Suprapubic skin (tissue), 3 donors: ENCODE measurements around the gene AASDHPPT.

Experiments
- POLR2A ChIP-seq, 2 donors: fragments of 450-650 bp; IDR thresholded peaks; one replicate each; pipeline ENCODE4 v1.6.1; 2017; ENCODE audit warnings: antibody characterized with exemption in 2 of 2, mild to moderate bottlenecking in 2 of 2, moderate library complexity in 2 of 2
- TF ChIP-seq, protein P1 (sequence below), 2 donors: fragments of 200-600 bp in 1 of 2; fragments of 450-650 bp in 1 of 2; sonication (generic) in 1 of 2; IDR thresholded peaks; one replicate each; pipeline ENCODE4 v1.5.1; 2016 to 2019; ENCODE audit warnings: antibody characterized with exemption in 2 of 2, mild to moderate bottlenecking in 1 of 2, moderate library complexity in 1 of 2

DNA sequence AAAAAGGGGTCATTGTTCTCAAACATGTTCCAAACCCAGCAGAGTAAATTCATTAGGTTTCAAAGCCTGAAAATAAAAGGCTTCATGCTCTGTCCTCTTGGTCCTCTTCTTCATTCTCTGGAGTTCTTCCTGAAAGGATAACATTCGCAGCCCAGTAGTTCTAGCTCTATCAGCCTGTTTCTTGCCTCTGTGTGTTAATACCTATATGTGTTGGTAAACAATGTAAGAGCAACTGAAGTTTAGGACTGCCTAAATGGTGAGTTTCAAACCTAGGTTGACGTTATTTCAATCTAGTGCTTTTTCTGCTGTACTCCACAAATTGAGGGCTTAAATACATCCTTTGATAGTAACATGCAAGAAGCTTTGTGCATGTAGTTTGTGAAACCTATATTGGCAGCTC lies 9.4 kb downstream of the AASDHPPT start:
- TF ChIP-seq, protein P1, sequence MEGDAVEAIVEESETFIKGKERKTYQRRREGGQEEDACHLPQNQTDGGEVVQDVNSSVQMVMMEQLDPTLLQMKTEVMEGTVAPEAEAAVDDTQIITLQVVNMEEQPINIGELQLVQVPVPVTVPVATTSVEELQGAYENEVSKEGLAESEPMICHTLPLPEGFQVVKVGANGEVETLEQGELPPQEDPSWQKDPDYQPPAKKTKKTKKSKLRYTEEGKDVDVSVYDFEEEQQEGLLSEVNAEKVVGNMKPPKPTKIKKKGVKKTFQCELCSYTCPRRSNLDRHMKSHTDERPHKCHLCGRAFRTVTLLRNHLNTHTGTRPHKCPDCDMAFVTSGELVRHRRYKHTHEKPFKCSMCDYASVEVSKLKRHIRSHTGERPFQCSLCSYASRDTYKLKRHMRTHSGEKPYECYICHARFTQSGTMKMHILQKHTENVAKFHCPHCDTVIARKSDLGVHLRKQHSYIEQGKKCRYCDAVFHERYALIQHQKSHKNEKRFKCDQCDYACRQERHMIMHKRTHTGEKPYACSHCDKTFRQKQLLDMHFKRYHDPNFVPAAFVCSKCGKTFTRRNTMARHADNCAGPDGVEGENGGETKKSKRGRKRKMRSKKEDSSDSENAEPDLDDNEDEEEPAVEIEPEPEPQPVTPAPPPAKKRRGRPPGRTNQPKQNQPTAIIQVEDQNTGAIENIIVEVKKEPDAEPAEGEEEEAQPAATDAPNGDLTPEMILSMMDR (IDR thresholded peaks at IDR 0.05) = no peak
- no peak for TF ChIP-seq POLR2A (IDR thresholded peaks at IDR 0.05)
